Keratinocyte (primary cell): ENCODE results near the gene SIGMAR1.

Source experiments
- CTCF ChIP-seq, 3 experiments: IDR thresholded peaks in 1 of 3; conservative IDR thresholded peaks in 1 of 3; optimal IDR thresholded peaks in 1 of 3; 2 replicates in 2 of 3; 3 replicates in 1 of 3; pipeline versions ENCODE3 to v1.5.1; 2011; ENCODE audit warnings: low read length in 3 of 3, mild to moderate bottlenecking in 3 of 3, moderate library complexity in 2 of 3, control low read depth in 1 of 3, inconsistent platforms in 1 of 3; ENCODE audit not compliant: insufficient read depth in 2 of 3; ENCODE audit errors: extremely low read depth in 1 of 3
- EZH2 ChIP-seq: IDR thresholded peaks from one replicate; pipeline ENCODE4 v1.6.1; 2012; ENCODE audit warnings: inconsistent platforms, mild to moderate bottlenecking, low read length, moderate library complexity

GRCh38 chr9:34610434-34611206, 27.0 kb downstream of the SIGMAR1 start:
- no peak for TF ChIP-seq CTCF (optimal IDR thresholded peaks at IDR 0.05 in 1 of 3, IDR thresholded peaks at IDR 0.05 in 1 of 3, conservative IDR thresholded peaks at IDR 0.05 in 1 of 3; ENCODE audit: extremely low read depth in 1 of 3, insufficient read depth in 2 of 3, low read length in 3 of 3)
- no peak for TF ChIP-seq EZH2
